ENCODE results near the gene NCBP3. TPM values are rescaled to one million over a fixed set of nuclear protein-coding genes. Genes with fewer than 3 reads are reported as not detected.

Gene NCBP3
- total and polyA plus RNA-seq, 4 donors, result 4.6 to 17.1 (median 8.3) TPM

- Histone ChIP-seq H3K9ac (ENCODE audit: low read depth in 1 of 2, low read length in 2 of 2) (no peak overlapping the region), H3K36me3 (ENCODE audit: control insufficient read depth in 4 of 4, insufficient read depth in 3 of 4, low read depth in 1 of 4, low read length in 3 of 4) (peaks cover 6 to 37% (median 17%) of the 10 kb centered on the region in 4 donors), H3K9me3 (ENCODE audit: control insufficient read depth in 4 of 4, low read length in 3 of 4) (no peaks in the 10 kb centered on the region), H3K4me3 (ENCODE audit: low read depth in 1 of 3, low read length in 3 of 3) (no peak overlapping the region), H3K27me3 (ENCODE audit: control insufficient read depth in 4 of 4, insufficient read depth in 4 of 4, low read length in 3 of 4) (no peaks in the 10 kb centered on the region), H3K4me1 (ENCODE audit: control insufficient read depth in 4 of 4, insufficient read depth in 4 of 4, low read length in 3 of 4) (peaks cover 0 to 5% (median 0%) of the 10 kb centered on the region in 4 donors), H3K27ac (ENCODE audit: low read depth in 1 of 2, low read length in 2 of 2) (no peak overlapping the region)
- DNase-seq (ENCODE audit: low spot score), result no peak
- TF ChIP-seq SP1 (IDR thresholded peaks at IDR 0.05) (no peak), ATF3 (IDR thresholded peaks at IDR 0.05) (no peak), HNF4G (IDR thresholded peaks at IDR 0.05) (no peak), MAX (IDR thresholded peaks at IDR 0.05) (no peak), REST (IDR thresholded peaks at IDR 0.05) (no peak), JUND (IDR thresholded peaks at IDR 0.05) (no peak), GABPA (IDR thresholded peaks at IDR 0.05 in 1 of 2, conservative IDR thresholded peaks at IDR 0.05 in 1 of 2) (no peak), RXRA (IDR thresholded peaks at IDR 0.05) (no peak), EGR1 (IDR thresholded peaks at IDR 0.05; ENCODE audit: low read depth in 2 of 2) (no peak), ZBTB33 (IDR thresholded peaks at IDR 0.05) (no peak), NR2F2 (IDR thresholded peaks at IDR 0.05) (no peak)
- 91% methylated on average over 4 of the region's 4 CpGs for WGBS
Observed at GRCh38 chr17:3834811-3835210, 11.2 kb downstream of the NCBP3 start.

GRCh38 chr17:3828852-3829232 lies 17.2 kb downstream of the NCBP3 start:
- Histone ChIP-seq H3K27ac (ENCODE audit: low read depth in 1 of 2, low read length in 2 of 2) (no peak overlapping the region), H3K9ac (ENCODE audit: low read depth in 1 of 2, low read length in 2 of 2) (no peak overlapping the region), H3K4me1 (ENCODE audit: control insufficient read depth in 4 of 4, insufficient read depth in 4 of 4, low read length in 3 of 4) (no peaks in the 10 kb centered on the region), H3K4me3 (ENCODE audit: low read depth in 1 of 3, low read length in 3 of 3) (no peak overlapping the region), H3K27me3 (ENCODE audit: control insufficient read depth in 4 of 4, insufficient read depth in 4 of 4, low read length in 3 of 4) (no peaks in the 10 kb centered on the region), H3K9me3 (ENCODE audit: control insufficient read depth in 4 of 4, low read length in 3 of 4) (no peaks in the 10 kb centered on the region), H3K36me3 (ENCODE audit: control insufficient read depth in 4 of 4, insufficient read depth in 3 of 4, low read depth in 1 of 4, low read length in 3 of 4) (peaks cover 9 to 39% (median 35%) of the 10 kb centered on the region in 4 donors)
- no peak for DNase-seq (ENCODE audit: low spot score)
- WGBS, result 90% methylated on average over 7 of the region's 7 CpGs
- TF ChIP-seq NR2F2 (IDR thresholded peaks at IDR 0.05), result no peak
- no peak for TF ChIP-seq GABPA (IDR thresholded peaks at IDR 0.05 in 1 of 2, conservative IDR thresholded peaks at IDR 0.05 in 1 of 2)
- TF ChIP-seq ZBTB33 (IDR thresholded peaks at IDR 0.05), result no peak
- TF ChIP-seq TAF1 (conservative IDR thresholded peaks at IDR 0.05), result no peak
- TF ChIP-seq RXRA (IDR thresholded peaks at IDR 0.05), result no peak
- TF ChIP-seq REST (IDR thresholded peaks at IDR 0.05), result no peak
- no peak for TF ChIP-seq FOXA2 (IDR thresholded peaks at IDR 0.05)
- TF ChIP-seq HNF4G (IDR thresholded peaks at IDR 0.05), result no peak
- no peak for TF ChIP-seq RAD21 (IDR thresholded peaks at IDR 0.05)
- TF ChIP-seq SP1 (IDR thresholded peaks at IDR 0.05), result no peak
- TF ChIP-seq EGR1 (IDR thresholded peaks at IDR 0.05; ENCODE audit: low read depth in 2 of 2), result no peak
- no peak for TF ChIP-seq ATF3 (IDR thresholded peaks at IDR 0.05)
